B cell (primary cell): ENCODE data around the gene ZNF516. TPM values are rescaled to one million over a fixed set of nuclear protein-coding genes. Genes with fewer than 3 reads are reported as not detected.

Source experiments
- ATAC-seq: fragments of 200-7000 bp; cut with Tn5 transposase; one replicate; pipeline ENCODE4 v1.10.0; 2021; ENCODE audit warnings: low read depth, mild to moderate bottlenecking, moderate number of reproducible peaks, moderate library complexity
- CTCF ChIA-PET: fragments of 350-600 bp; sonication (Branson Sonifier 250); formaldehyde crosslinking; loops from one replicate; lab custom pipeline; 2021; ENCODE audit warnings: antibody characterized with exemption, inconsistent platforms; lab: Charles Lee
- POLR2A ChIA-PET: fragments of 350-600 bp; sonication (Branson Sonifier 250); formaldehyde crosslinking; loops from one replicate; lab custom pipeline; 2021; ENCODE audit warnings: antibody characterized with exemption; lab: Charles Lee
- DNase-seq: peaks from one replicate; pipeline ENCODE4 v3.0.0; 2013
- H2AFZ ChIP-seq: 2 replicates; pipeline ENCODE4 v1.6.1; 2012; ENCODE audit warnings: mild to moderate bottlenecking, low read depth, low read length; ENCODE audit not compliant: insufficient read depth, poor library complexity, severe bottlenecking
- H3K27ac ChIP-seq, 2 donors: 1 replicate in 1 of 2; 2 replicates in 1 of 2; pipeline ENCODE4 v1.5.1; 2012 to 2013; ENCODE audit warnings: low read length in 2 of 2, mild to moderate bottlenecking in 2 of 2, moderate library complexity in 1 of 2
- H3K27me3 ChIP-seq, 4 experiments: fragments of 200-600 bp in 1 of 4; sonication (generic) in 1 of 4; replicated peaks in 1 of 4; 1 replicate in 2 of 4; 2 replicates in 2 of 4; pipeline versions ENCODE4 v1.6.1 to v1.7.0; 2013 to 2016; ENCODE audit warnings: low read length in 3 of 4, mild to moderate bottlenecking in 2 of 4, mixed read lengths in 1 of 4, moderate library complexity in 1 of 4; ENCODE audit not compliant: insufficient read depth in 4 of 4, control insufficient read depth in 3 of 4; ENCODE audit errors: control extremely low read depth in 1 of 4
- H3K36me3 ChIP-seq, 2 experiments: replicated peaks in 1 of 2; 1 replicate in 1 of 2; 2 replicates in 1 of 2; pipeline versions ENCODE4 v1.6.1 to v1.7.1; 2013; ENCODE audit warnings: low read length in 1 of 2; ENCODE audit not compliant: insufficient read depth in 2 of 2, control insufficient read depth in 1 of 2; ENCODE audit errors: control extremely low read depth in 1 of 2, extremely low read depth in 1 of 2
- H3K4me1 ChIP-seq, 2 donors: fragments of 200-600 bp in 1 of 2; sonication (generic) in 1 of 2; 1 replicate in 1 of 2; 2 replicates in 1 of 2; pipeline versions ENCODE4 v1.5.1 to v1.6.1; 2013 to 2017; ENCODE audit warnings: low read length in 2 of 2; ENCODE audit not compliant: control insufficient read depth in 2 of 2, insufficient read depth in 2 of 2
- H3K4me2 ChIP-seq: replicated peaks from 2 replicates; pipeline ENCODE3; 2012; ENCODE audit warnings: mild to moderate bottlenecking, low read depth, low read length; ENCODE audit not compliant: poor library complexity, severe bottlenecking
- H3K4me3 ChIP-seq, 5 experiments: fragments of 200-600 bp in 1 of 5; sonication (generic) in 1 of 5; 1 replicate in 3 of 5; 2 replicates in 2 of 5; pipeline versions ENCODE4 v1.5.1 to v1.7.0; 2011 to 2016; ENCODE audit warnings: low read length in 4 of 5, mild to moderate bottlenecking in 4 of 5, low read depth in 2 of 5, control low read depth in 1 of 5, moderate library complexity in 1 of 5; ENCODE audit not compliant: insufficient read depth in 1 of 5; ENCODE audit errors: control extremely low read depth in 1 of 5, extremely low read depth in 1 of 5
- H3K79me2 ChIP-seq: fragments of 200-600 bp; sonication (generic); one replicate; pipeline ENCODE4 v1.6.0; 2016; ENCODE audit warnings: low read length; ENCODE audit not compliant: control insufficient read depth, insufficient read depth
- H3K9ac ChIP-seq: fragments of 200-600 bp; sonication (generic); 2 replicates; pipeline ENCODE4 v1.6.1; 2017; ENCODE audit warnings: mild to moderate bottlenecking, low read length, moderate library complexity
- H3K9me3 ChIP-seq, 3 donors: one replicate each; pipeline versions ENCODE4 v1.6.1 to v1.7.1; 2013; ENCODE audit warnings: low read length in 2 of 3; ENCODE audit not compliant: control insufficient read depth in 2 of 3, insufficient read depth in 1 of 3; ENCODE audit errors: control extremely low read depth in 1 of 3
- H4K20me1 ChIP-seq: 2 replicates; pipeline ENCODE4 v1.6.0; 2012; ENCODE audit warnings: mild to moderate bottlenecking, low read length; ENCODE audit not compliant: insufficient read depth, control insufficient read depth, poor library complexity, severe bottlenecking
- H3K27ac Mint-ChIP-seq: one replicate; pipeline ENCODE4 v1.8.0; 2021; ENCODE audit warnings: mixed read lengths
- H3K27me3 Mint-ChIP-seq: one replicate; pipeline ENCODE4 v1.8.0; 2021; ENCODE audit warnings: mixed read lengths
- H3K4me1 Mint-ChIP-seq: one replicate; pipeline ENCODE4 v1.8.0; 2021; ENCODE audit warnings: mixed read lengths
- H3K4me3 Mint-ChIP-seq: one replicate; pipeline ENCODE4 v1.8.0; 2021; ENCODE audit warnings: mixed read lengths
- H3K9me3 Mint-ChIP-seq: one replicate; pipeline ENCODE4 v1.8.0; 2022; ENCODE audit warnings: mixed read lengths; ENCODE audit not compliant: insufficient read depth
- CTCF ChIP-seq: fragments of 200-600 bp; IDR thresholded peaks from one replicate; pipeline ENCODE4 v1.8.0; 2022; ENCODE audit warnings: antibody characterized with exemption, mild to moderate bottlenecking
- EZH2 ChIP-seq: IDR thresholded peaks from 2 replicates; pipeline ENCODE4 v1.6.1; 2012; ENCODE audit warnings: borderline replicate concordance, low read depth, mild to moderate bottlenecking, moderate library complexity, low read length; ENCODE audit not compliant: insufficient read depth, poor library complexity, severe bottlenecking
- WGBS: methylation state at CpG from one replicate; pipeline ENCODE4 v1.1.5; 2013; ENCODE audit warnings: missing lambda C conversion rate; ENCODE audit not compliant: insufficient coverage; 5-methylcytosine and 5-hydroxymethylcytosine counted together
- intact Hi-C: fragments of 100-400 bp; cut with micrococcal nuclease; formaldehyde crosslinking; loops from one replicate; pipeline ENCODE4 v1.10.0; 2022
- polyA plus RNA-seq: library from polyadenylated mRNA; depleted of rRNA; stranded (reverse); fragments of >200 nt; gene quantifications from 2 replicates; pipeline ENCODE4 v1.2.3, GENCODE V29; 2012
- total RNA-seq, 2 donors: library from RNA; stranded (reverse); fragments of 120-200 nt in 1 of 2; gene quantifications; 1 replicate in 1 of 2; 2 replicates in 1 of 2; pipeline versions ENCODE4 v1.2.3 to v1.2.4, GENCODE V29; 2013 to 2022

ZNF516 gene
- total and polyA plus RNA-seq, 2 donors (not counting 1 experiment from before 2014, with no cell fraction given): 6.7 to 27.1 TPM

GRCh38 chr18:76389716-76390115 is 105.3 kb downstream of the ZNF516 start:
- H3K36me3 ChIP-seq: peaks cover 0 to 2% of the 10 kb centered on the region in 2 experiments
- H3K27ac ChIP-seq: no peak overlapping the region
- DNase-seq (no peak), ATAC-seq (no peak)
- WGBS: 23% methylated on average over 11 of the region's 11 CpGs
- Mint-ChIP-seq H3K27me3 (no peaks in the 10 kb centered on the region), H3K4me3 (no peak overlapping the region), H3K27ac (no peak overlapping the region), H3K9me3 (no peaks in the 10 kb centered on the region), H3K4me1 (peaks cover 38% of the 10 kb centered on the region)
- H3K9me3 ChIP-seq: peaks cover 0 to 9% (median 0%) of the 10 kb centered on the region in 3 donors
- TF ChIP-seq CTCF: no peak
- TF ChIP-seq EZH2: no peak
- peaks cover 62% of the 10 kb centered on the region for H3K79me2 ChIP-seq
- no peak overlapping the region for H3K4me3 ChIP-seq
- H4K20me1 ChIP-seq: peaks cover 72% of the 10 kb centered on the region
- H3K9ac ChIP-seq: no peak overlapping the region
- H3K4me1 ChIP-seq: peaks cover 13 to 18% of the 10 kb centered on the region in 2 donors
- intact Hi-C loops: no loop called here
- ChIA-PET POLR2A (no interaction called here), CTCF (interaction anchor here (0.7 to 1.4 kb wide), 3 partner anchors 10 to 52 kb away, joined by 3 to 5 read pairs (median 3); no protein-coding TSS in a partner anchor)
- H2AFZ ChIP-seq: no peak overlapping the region
- no peak overlapping the region for H3K4me2 ChIP-seq
- H3K27me3 ChIP-seq: no peaks in the 10 kb centered on the region

- DNase-seq (no peak), ATAC-seq (no peak)
- no peak overlapping the region for H3K4me2 ChIP-seq
- 96% methylated on average over 9 of the region's 9 CpGs for WGBS
- ChIA-PET CTCF (interaction anchor here (0.7 to 3.3 kb wide), 4 partner anchors 9 to 131 kb away, joined by 3 to 12 read pairs (median 4); no protein-coding TSS in a partner anchor), POLR2A (no interaction called here)
- H3K36me3 ChIP-seq: peaks cover 0 to 2% of the 10 kb centered on the region in 2 experiments
- H3K9ac ChIP-seq: no peak overlapping the region
- Mint-ChIP-seq H3K27me3 (no peaks in the 10 kb centered on the region), H3K9me3 (no peaks in the 10 kb centered on the region), H3K4me1 (peaks cover 38% of the 10 kb centered on the region), H3K27ac (no peak overlapping the region), H3K4me3 (no peak overlapping the region)
- no peak overlapping the region for H3K4me3 ChIP-seq
- peaks cover 65% of the 10 kb centered on the region for H3K79me2 ChIP-seq
- no peaks in the 10 kb centered on the region for H3K27me3 ChIP-seq
- TF ChIP-seq EZH2 (no peak), CTCF (no peak)
- no peak overlapping the region for H2AFZ ChIP-seq
- H4K20me1 ChIP-seq: peaks cover 76% of the 10 kb centered on the region
- peaks cover 13 to 18% of the 10 kb centered on the region in 2 donors for H3K4me1 ChIP-seq
- peaks cover 0 to 9% (median 0%) of the 10 kb centered on the region in 3 donors for H3K9me3 ChIP-seq
- no peak overlapping the region for H3K27ac ChIP-seq
- intact Hi-C loops: no loop called here
These were observed 106.1 kb downstream of the ZNF516 start for GRCh38 chr18:76388891-76389423.
